ENCODE results near the gene OR2AG2. TPM values are rescaled to one million over a fixed set of nuclear protein-coding genes. Genes with fewer than 3 reads are reported as not detected.

Gene OR2AG2
- total RNA-seq, 4 donors from 2014 or later, result 0.18 to 1.2 (median 0.85) TPM; not detected in 1

DNA sequence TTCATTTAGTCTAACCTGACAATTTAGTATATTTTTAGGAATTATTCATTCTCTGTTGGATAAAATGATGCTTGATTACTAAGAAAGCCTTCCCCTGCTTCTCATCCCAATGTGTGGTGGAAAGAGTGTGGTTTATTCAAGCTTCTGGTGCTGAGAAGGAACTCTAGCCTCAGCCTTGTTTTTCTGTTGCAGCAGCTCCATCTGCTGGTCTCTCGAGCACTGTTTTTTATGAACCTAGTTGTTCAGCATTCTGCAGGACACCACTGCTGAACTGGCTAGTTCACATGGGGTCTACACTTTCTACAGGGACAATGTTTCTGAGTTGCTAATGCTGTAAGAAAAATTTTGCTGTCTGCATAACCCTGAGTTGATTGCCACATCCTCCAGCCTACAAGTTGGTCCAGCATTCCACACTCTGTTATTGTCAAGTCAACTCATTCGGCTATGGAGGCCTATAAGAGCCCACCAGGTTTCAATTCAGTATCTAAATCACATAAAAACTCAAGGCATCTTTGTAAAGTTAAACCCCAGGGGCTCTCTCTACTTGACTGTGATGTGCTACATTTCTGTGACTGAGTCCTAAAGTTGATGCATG is 14.3 kb downstream of the OR2AG2 start:
- TF ChIP-seq, protein P1, sequence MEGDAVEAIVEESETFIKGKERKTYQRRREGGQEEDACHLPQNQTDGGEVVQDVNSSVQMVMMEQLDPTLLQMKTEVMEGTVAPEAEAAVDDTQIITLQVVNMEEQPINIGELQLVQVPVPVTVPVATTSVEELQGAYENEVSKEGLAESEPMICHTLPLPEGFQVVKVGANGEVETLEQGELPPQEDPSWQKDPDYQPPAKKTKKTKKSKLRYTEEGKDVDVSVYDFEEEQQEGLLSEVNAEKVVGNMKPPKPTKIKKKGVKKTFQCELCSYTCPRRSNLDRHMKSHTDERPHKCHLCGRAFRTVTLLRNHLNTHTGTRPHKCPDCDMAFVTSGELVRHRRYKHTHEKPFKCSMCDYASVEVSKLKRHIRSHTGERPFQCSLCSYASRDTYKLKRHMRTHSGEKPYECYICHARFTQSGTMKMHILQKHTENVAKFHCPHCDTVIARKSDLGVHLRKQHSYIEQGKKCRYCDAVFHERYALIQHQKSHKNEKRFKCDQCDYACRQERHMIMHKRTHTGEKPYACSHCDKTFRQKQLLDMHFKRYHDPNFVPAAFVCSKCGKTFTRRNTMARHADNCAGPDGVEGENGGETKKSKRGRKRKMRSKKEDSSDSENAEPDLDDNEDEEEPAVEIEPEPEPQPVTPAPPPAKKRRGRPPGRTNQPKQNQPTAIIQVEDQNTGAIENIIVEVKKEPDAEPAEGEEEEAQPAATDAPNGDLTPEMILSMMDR (IDR thresholded peaks at IDR 0.05), result peak; percentile 41 to 67 (median 64)
- no peak for TF ChIP-seq POLR2A (IDR thresholded peaks at IDR 0.05)
- Histone ChIP-seq H3K9me3 (no peaks in the 10 kb centered on the region), H3K4me3 (no peak overlapping the region), H3K36me3 (no peaks in the 10 kb centered on the region), H3K4me1 (no peaks in the 10 kb centered on the region), H3K27ac (no peak overlapping the region), H3K27me3 (no peaks in the 10 kb centered on the region)
- peak in 2 of 3 donors; percentile 59 to 84 for DNase-seq

DNA sequence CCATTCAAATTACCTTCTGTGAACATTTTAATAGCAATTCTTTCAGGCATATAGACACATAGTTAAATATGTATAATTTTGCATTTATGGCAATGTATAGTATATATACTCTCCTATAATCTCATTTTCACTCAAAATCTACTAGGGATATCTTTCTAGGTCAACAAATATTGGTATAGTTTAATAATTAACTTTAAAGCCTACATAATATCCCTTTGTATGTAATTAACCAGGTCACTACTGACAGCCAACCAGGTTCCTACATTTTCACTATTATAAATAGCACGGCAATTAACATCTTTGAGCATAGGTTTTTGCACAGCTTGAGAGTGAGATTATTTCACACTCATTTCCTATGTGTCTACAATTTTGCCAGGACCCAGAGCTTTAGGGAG is 15.8 kb downstream of the OR2AG2 start:
- Histone ChIP-seq H3K36me3 (no peaks in the 10 kb centered on the region), H3K27me3 (no peaks in the 10 kb centered on the region), H3K4me3 (no peak overlapping the region), H3K9me3 (no peaks in the 10 kb centered on the region), H3K27ac (no peak overlapping the region), H3K4me1 (no peaks in the 10 kb centered on the region)
- TF ChIP-seq, protein P1 (IDR thresholded peaks at IDR 0.05), result no peak
- TF ChIP-seq POLR2A (IDR thresholded peaks at IDR 0.05), result no peak
- no peak for DNase-seq

DNA sequence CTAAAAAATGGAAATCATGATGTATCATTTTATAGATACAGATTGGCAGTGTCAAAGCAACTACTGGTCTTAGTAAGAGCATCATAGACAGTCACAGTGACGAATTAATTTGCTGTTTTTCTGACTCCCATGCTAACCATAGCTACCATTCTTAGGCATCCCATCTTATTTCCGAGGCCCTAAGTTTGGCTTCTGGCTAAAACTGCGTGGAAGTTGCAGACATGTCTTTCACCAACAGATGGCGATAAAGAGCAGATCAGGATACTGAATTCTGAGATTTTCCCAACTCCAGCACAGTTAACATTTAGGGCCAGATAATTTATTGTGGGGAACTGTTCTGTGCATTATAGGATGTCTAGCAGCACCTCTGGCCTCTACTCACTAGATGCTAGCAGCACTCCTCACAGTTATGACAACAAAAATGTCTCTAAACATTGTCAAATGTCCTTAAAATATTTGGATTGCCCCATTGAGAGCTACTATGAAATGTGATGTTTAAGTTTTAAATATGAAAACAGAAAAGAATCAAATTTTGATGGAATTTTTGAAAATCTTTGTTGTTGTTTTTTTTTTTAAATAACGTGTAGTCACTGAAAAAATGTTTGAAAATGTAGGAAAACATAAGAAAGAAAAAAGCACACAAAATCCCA is 16.3 kb downstream of the OR2AG2 start:
- TF ChIP-seq, protein P1 (IDR thresholded peaks at IDR 0.05), result peak; percentile 60 to 90 (median 76)
- no peak for TF ChIP-seq POLR2A (IDR thresholded peaks at IDR 0.05)
- peak in 1 of 3 donors; percentile 63 for DNase-seq

DNA sequence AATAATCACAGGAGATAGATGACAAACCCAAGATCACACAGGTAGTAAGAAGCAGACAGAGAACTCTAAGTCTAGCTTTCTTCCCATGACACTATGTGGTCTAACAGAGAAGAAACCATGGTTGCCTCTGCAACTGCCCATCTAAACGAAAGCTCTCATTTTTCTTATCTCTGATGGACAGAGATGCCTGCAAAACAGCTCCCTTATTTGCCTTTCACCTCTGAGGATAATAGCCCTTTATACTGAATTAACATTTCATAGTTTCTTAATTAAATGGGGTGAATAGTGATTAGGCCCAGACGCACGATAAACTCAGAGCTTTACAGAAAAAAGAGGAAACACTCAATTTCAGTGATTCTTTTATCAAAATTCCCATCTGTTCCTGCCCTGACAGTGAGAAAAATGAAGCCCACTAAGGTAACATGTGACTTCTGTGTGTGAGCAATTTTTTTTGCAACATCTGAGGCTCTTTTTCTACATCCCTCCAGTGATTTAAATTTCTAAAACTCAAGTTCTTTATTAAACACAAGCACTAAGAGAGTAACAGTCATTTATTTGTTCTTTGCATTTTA is 24.6 kb downstream of the OR2AG2 start:
- Histone ChIP-seq H3K4me3 (no peak overlapping the region), H3K36me3 (no peaks in the 10 kb centered on the region), H3K9me3 (no peaks in the 10 kb centered on the region), H3K27ac (peak overlapping the region; percentile 75 to 83 (median 79)), H3K4me1 (peaks cover 0 to 7% (median 2%) of the 10 kb centered on the region in 4 donors), H3K27me3 (no peaks in the 10 kb centered on the region)
- no peak for TF ChIP-seq POLR2A (IDR thresholded peaks at IDR 0.05)
- TF ChIP-seq, protein P1 (IDR thresholded peaks at IDR 0.05), result no peak
- DNase-seq, result no peak

More for the DNA sequence above, 16.3 kb downstream of the OR2AG2 start:
- Histone ChIP-seq H3K36me3 (no peaks in the 10 kb centered on the region), H3K4me3 (no peak overlapping the region), H3K27ac (no peak overlapping the region), H3K4me1 (no peaks in the 10 kb centered on the region), H3K9me3 (no peaks in the 10 kb centered on the region), H3K27me3 (no peaks in the 10 kb centered on the region)

DNA sequence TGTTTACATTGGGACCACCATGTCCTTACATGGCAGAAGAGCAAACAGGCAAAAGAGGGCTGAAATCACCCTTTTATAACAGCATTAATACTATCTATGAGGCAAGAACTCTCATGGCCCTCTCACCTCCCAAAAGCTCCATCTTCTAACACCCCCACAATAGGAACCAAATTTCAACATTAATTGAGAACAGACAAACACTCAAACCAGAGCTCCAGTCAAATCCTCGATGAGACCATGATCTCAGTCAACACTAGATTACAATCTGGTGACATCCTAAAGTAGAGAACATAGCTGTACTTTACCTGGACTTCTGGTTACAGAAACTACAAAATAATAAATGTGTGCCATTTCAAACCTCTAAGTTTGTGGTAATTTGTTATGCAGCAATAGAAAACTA is 25.1 kb downstream of the OR2AG2 start:
- no peaks in the 10 kb centered on the region for H3K36me3 ChIP-seq
- H3K4me1 ChIP-seq, result peaks cover 0 to 7% (median 2%) of the 10 kb centered on the region in 4 donors
- H3K9me3 ChIP-seq, result no peaks in the 10 kb centered on the region
- no peak for TF ChIP-seq POLR2A (IDR thresholded peaks at IDR 0.05)
- TF ChIP-seq, protein P1 (IDR thresholded peaks at IDR 0.05), result no peak
- peak overlapping the region; percentile 29 to 51 (median 36) for H3K4me3 ChIP-seq
- DNase-seq, result no peak
- H3K27me3 ChIP-seq, result no peaks in the 10 kb centered on the region
- peak overlapping the region; percentile 75 to 83 (median 79) for H3K27ac ChIP-seq
